Activated naive CD8-positive, alpha-beta T cell treated with anti-CD3 and anti-CD28 coated beads, Interleukin-2, amount 50 U/mL, for 24 hours (primary cell): ENCODE measurements around the gene CDKAL1.
A peak's percentile ranks its signal among the peaks of the same experiment; 100 is the strongest.

ENCODE experiments used
- ATAC-seq: fragments of 150-1000 bp; cut with Tn5 transposase; one replicate; pipeline ENCODE4 v1.10.0; 2021
- DNase-seq: peaks from one replicate; pipeline ENCODE4 v3.0.0; 2021
- H3K27ac Mint-ChIP-seq: one replicate; pipeline ENCODE4 v1.8.0; 2021; ENCODE audit warnings: mild to moderate bottlenecking, mixed read lengths
- H3K27me3 Mint-ChIP-seq: one replicate; pipeline ENCODE4 v1.8.0; 2021; ENCODE audit warnings: mixed read lengths
- H3K36me3 Mint-ChIP-seq: one replicate; pipeline ENCODE4 v1.8.0; 2021; ENCODE audit warnings: low read depth, mixed read lengths
- H3K4me1 Mint-ChIP-seq: one replicate; pipeline ENCODE4 v1.8.0; 2021; ENCODE audit warnings: mixed read lengths
- H3K4me3 Mint-ChIP-seq: one replicate; pipeline ENCODE4 v1.8.0; 2021; ENCODE audit warnings: mild to moderate bottlenecking, moderate library complexity, mixed read lengths
- H3K9me3 Mint-ChIP-seq: one replicate; pipeline ENCODE4 v1.8.0; 2021; ENCODE audit warnings: mixed read lengths

CDKAL1 gene

GRCh38 chr6:20892365-20892764, 358.1 kb downstream of the CDKAL1 start:
- ATAC-seq: no peak
- no peak overlapping the region for H3K27ac Mint-ChIP-seq
- H3K4me3 Mint-ChIP-seq: no peak overlapping the region
- H3K4me1 Mint-ChIP-seq: no peaks in the 10 kb centered on the region
- peaks cover 24% of the 10 kb centered on the region for H3K36me3 Mint-ChIP-seq
- no peak for DNase-seq
- no peaks in the 10 kb centered on the region for H3K27me3 Mint-ChIP-seq
- peaks cover 16% of the 10 kb centered on the region for H3K9me3 Mint-ChIP-seq

- Mint-ChIP-seq H3K27ac (no peak overlapping the region), H3K9me3 (peaks cover 13% of the 10 kb centered on the region), H3K27me3 (no peaks in the 10 kb centered on the region), H3K36me3 (peaks cover 28% of the 10 kb centered on the region), H3K4me3 (no peak overlapping the region), H3K4me1 (no peaks in the 10 kb centered on the region)
- DNase-seq (no peak), ATAC-seq (no peak)
These were observed 359.2 kb downstream of the CDKAL1 start for GRCh38 chr6:20893412-20893811.

- DNase-seq (no peak), ATAC-seq (no peak)
- no peak overlapping the region for H3K4me3 Mint-ChIP-seq
- no peak overlapping the region for H3K27ac Mint-ChIP-seq
- H3K27me3 Mint-ChIP-seq: no peaks in the 10 kb centered on the region
- H3K4me1 Mint-ChIP-seq: no peaks in the 10 kb centered on the region
- peaks cover 51% of the 10 kb centered on the region for H3K36me3 Mint-ChIP-seq
- peaks cover 8% of the 10 kb centered on the region for H3K9me3 Mint-ChIP-seq
These were observed 366.3 kb downstream of the CDKAL1 start for GRCh38 chr6:20900389-20901160.

GRCh38 chr6:20905377-20905776, 371.1 kb downstream of the CDKAL1 start:
- DNase-seq (no peak), ATAC-seq (no peak)
- peaks cover 38% of the 10 kb centered on the region for H3K36me3 Mint-ChIP-seq
- no peak overlapping the region for H3K4me3 Mint-ChIP-seq
- no peak overlapping the region for H3K27ac Mint-ChIP-seq
- no peaks in the 10 kb centered on the region for H3K4me1 Mint-ChIP-seq
- H3K9me3 Mint-ChIP-seq: peaks cover 12% of the 10 kb centered on the region
- no peaks in the 10 kb centered on the region for H3K27me3 Mint-ChIP-seq

- Mint-ChIP-seq H3K27me3 (no peaks in the 10 kb centered on the region), H3K36me3 (peaks cover 28% of the 10 kb centered on the region), H3K27ac (no peak overlapping the region), H3K4me3 (no peak overlapping the region), H3K9me3 (peaks cover 13% of the 10 kb centered on the region), H3K4me1 (no peaks in the 10 kb centered on the region)
- DNase-seq (no peak), ATAC-seq (no peak)
These were observed 372.7 kb downstream of the CDKAL1 start for GRCh38 chr6:20906945-20907344.

GRCh38 chr6:20907486-20908071, 373.3 kb downstream of the CDKAL1 start:
- Mint-ChIP-seq H3K4me1 (no peaks in the 10 kb centered on the region), H3K4me3 (no peak overlapping the region), H3K9me3 (peaks cover 16% of the 10 kb centered on the region), H3K27ac (no peak overlapping the region), H3K36me3 (peaks cover 28% of the 10 kb centered on the region), H3K27me3 (no peaks in the 10 kb centered on the region)
- ATAC-seq: no peak
- DNase-seq: no peak

- no peak for ATAC-seq
- Mint-ChIP-seq H3K36me3 (peaks cover 25% of the 10 kb centered on the region), H3K9me3 (peaks cover 26% of the 10 kb centered on the region), H3K27ac (no peak overlapping the region), H3K4me1 (no peaks in the 10 kb centered on the region), H3K27me3 (no peaks in the 10 kb centered on the region), H3K4me3 (no peak overlapping the region)
- no peak for DNase-seq
These were observed 375.4 kb downstream of the CDKAL1 start for GRCh38 chr6:20909621-20910020.

GRCh38 chr6:20911712-20912111, 377.5 kb downstream of the CDKAL1 start:
- H3K27me3 Mint-ChIP-seq: no peaks in the 10 kb centered on the region
- DNase-seq (no peak), ATAC-seq (no peak)
- no peak overlapping the region for H3K27ac Mint-ChIP-seq
- H3K4me3 Mint-ChIP-seq: no peak overlapping the region
- no peaks in the 10 kb centered on the region for H3K4me1 Mint-ChIP-seq
- peaks cover 26% of the 10 kb centered on the region for H3K36me3 Mint-ChIP-seq
- H3K9me3 Mint-ChIP-seq: peaks cover 24% of the 10 kb centered on the region

GRCh38 chr6:20915156-20915555, 380.9 kb downstream of the CDKAL1 start:
- H3K4me1 Mint-ChIP-seq: peaks cover 16% of the 10 kb centered on the region
- no peak overlapping the region for H3K4me3 Mint-ChIP-seq
- H3K36me3 Mint-ChIP-seq: peaks cover 29% of the 10 kb centered on the region
- H3K27me3 Mint-ChIP-seq: no peaks in the 10 kb centered on the region
- H3K9me3 Mint-ChIP-seq: peaks cover 23% of the 10 kb centered on the region
- H3K27ac Mint-ChIP-seq: no peak overlapping the region
- ATAC-seq (no peak), DNase-seq (no peak)

- Mint-ChIP-seq H3K4me3 (no peak overlapping the region), H3K4me1 (peaks cover 16% of the 10 kb centered on the region), H3K27me3 (no peaks in the 10 kb centered on the region), H3K9me3 (peaks cover 23% of the 10 kb centered on the region), H3K27ac (no peak overlapping the region), H3K36me3 (peaks cover 29% of the 10 kb centered on the region)
- no peak for DNase-seq
- ATAC-seq: no peak
These were observed 381.4 kb downstream of the CDKAL1 start for GRCh38 chr6:20915626-20916025.

- Mint-ChIP-seq H3K27ac (no peak overlapping the region), H3K36me3 (peaks cover 29% of the 10 kb centered on the region), H3K9me3 (peaks cover 23% of the 10 kb centered on the region), H3K4me3 (no peak overlapping the region), H3K27me3 (no peaks in the 10 kb centered on the region), H3K4me1 (peaks cover 16% of the 10 kb centered on the region)
- DNase-seq (no peak), ATAC-seq (no peak)
These were observed 381.8 kb downstream of the CDKAL1 start for GRCh38 chr6:20916086-20916485.

GRCh38 chr6:20918868-20919267, 384.6 kb downstream of the CDKAL1 start:
- no peaks in the 10 kb centered on the region for H3K27me3 Mint-ChIP-seq
- H3K4me3 Mint-ChIP-seq: no peak overlapping the region
- no peak overlapping the region for H3K27ac Mint-ChIP-seq
- peaks cover 28% of the 10 kb centered on the region for H3K36me3 Mint-ChIP-seq
- H3K4me1 Mint-ChIP-seq: peaks cover 16% of the 10 kb centered on the region
- ATAC-seq: no peak
- no peak for DNase-seq
- H3K9me3 Mint-ChIP-seq: peaks cover 15% of the 10 kb centered on the region

- ATAC-seq (peak; percentile 94), DNase-seq (no peak)
- Mint-ChIP-seq H3K9me3 (peaks cover 8% of the 10 kb centered on the region), H3K4me3 (no peak overlapping the region), H3K27me3 (no peaks in the 10 kb centered on the region), H3K36me3 (peaks cover 21% of the 10 kb centered on the region), H3K27ac (peak overlapping the region; percentile 67), H3K4me1 (peaks cover 16% of the 10 kb centered on the region)
These were observed 385.6 kb downstream of the CDKAL1 start for GRCh38 chr6:20919677-20920385.

- Mint-ChIP-seq H3K36me3 (peaks cover 9% of the 10 kb centered on the region), H3K9me3 (no peaks in the 10 kb centered on the region), H3K4me1 (peaks cover 16% of the 10 kb centered on the region), H3K4me3 (no peak overlapping the region), H3K27ac (no peak overlapping the region), H3K27me3 (no peaks in the 10 kb centered on the region)
- ATAC-seq: no peak
- no peak for DNase-seq
These were observed 387.3 kb downstream of the CDKAL1 start for GRCh38 chr6:20921578-20921977.

GRCh38 chr6:20922743-20923142, 388.5 kb downstream of the CDKAL1 start:
- no peak for ATAC-seq
- peaks cover 9% of the 10 kb centered on the region for H3K36me3 Mint-ChIP-seq
- H3K27ac Mint-ChIP-seq: no peak overlapping the region
- H3K4me3 Mint-ChIP-seq: no peak overlapping the region
- no peaks in the 10 kb centered on the region for H3K27me3 Mint-ChIP-seq
- no peaks in the 10 kb centered on the region for H3K9me3 Mint-ChIP-seq
- H3K4me1 Mint-ChIP-seq: peaks cover 16% of the 10 kb centered on the region
- no peak for DNase-seq
